ENCODE data around the gene ZNF726.

- TF ChIP-seq CTCF (conservative IDR thresholded peaks at IDR 0.05), result no peak
- no peak for TF ChIP-seq EZH2 (IDR thresholded peaks at IDR 0.05; ENCODE audit: low read depth)
Observed at GRCh38 chr19:23913931-23914330, 755 bp upstream of the ZNF726 start.

Measured in PC-9 (cell line).